Glutamatergic neuron (in vitro differentiated cells): ENCODE results near the gene MOGAT3. TPM values are rescaled to one million over a fixed set of nuclear protein-coding genes. Genes with fewer than 3 reads are reported as not detected.

Experiments
- DNase-seq: peaks from one replicate; pipeline ENCODE4 v3.0.0; 2022
- H3K27ac Mint-ChIP-seq: one replicate; pipeline ENCODE4 v1.8.0; 2020; ENCODE audit warnings: mild to moderate bottlenecking, mixed read lengths, inconsistent platforms; ENCODE audit not compliant: unreplicated experiment
- H3K27me3 Mint-ChIP-seq: one replicate; pipeline ENCODE4 v1.8.0; 2020; ENCODE audit warnings: mild to moderate bottlenecking, moderate library complexity, mixed read lengths, inconsistent platforms; ENCODE audit not compliant: unreplicated experiment
- H3K36me3 Mint-ChIP-seq: one replicate; pipeline ENCODE4 v1.8.0; 2020; ENCODE audit warnings: mild to moderate bottlenecking, mixed read lengths, inconsistent platforms; ENCODE audit not compliant: unreplicated experiment
- H3K4me1 Mint-ChIP-seq: one replicate; pipeline ENCODE4 v1.8.0; 2020; ENCODE audit warnings: mild to moderate bottlenecking, low read depth, mixed read lengths, inconsistent platforms; ENCODE audit not compliant: unreplicated experiment
- H3K4me3 Mint-ChIP-seq: one replicate; pipeline ENCODE4 v1.8.0; 2020; ENCODE audit warnings: mild to moderate bottlenecking, mixed read lengths, inconsistent platforms; ENCODE audit not compliant: unreplicated experiment
- H3K9me3 Mint-ChIP-seq: one replicate; pipeline ENCODE4 v1.8.0; 2020; ENCODE audit warnings: mild to moderate bottlenecking, moderate library complexity, mixed read lengths, inconsistent platforms; ENCODE audit not compliant: unreplicated experiment
- CTCF ChIP-seq: fragments of 200-600 bp; sonication (generic); IDR thresholded peaks from one replicate; pipeline ENCODE4 v1.5.0; 2021; ENCODE audit not compliant: partially characterized antibody, unreplicated experiment
- total RNA-seq: library from RNA; stranded (reverse); fragmentation: NEBNext Ultra II Directional; extraction: Animal tissue kit (Norgen Biotek cat#: 25700); gene quantifications from one replicate; pipeline ENCODE4 v1.2.1, GENCODE V29; 2021; ENCODE audit not compliant: unreplicated experiment

Gene MOGAT3
- total RNA-seq, 1 donor from 2014 or later, result not detected

- Mint-ChIP-seq H3K36me3 (no peaks in the 10 kb centered on the region), H3K4me3 (peak within 1 kb of the TSS; percentile 98), H3K4me1 (peaks cover 6% of the 10 kb centered on the region), H3K27ac (peak within 1 kb of the TSS; percentile 93), H3K27me3 (peaks cover 5% of the 10 kb centered on the region), H3K9me3 (peaks cover 5% of the 10 kb centered on the region)
- peak; percentile 97 for DNase-seq
- TF ChIP-seq CTCF, result peak; percentile 90
Observed at GRCh38 chr7:101244375-101245146, 43.7 kb upstream of the MOGAT3 start, which contains the start of gene FIS1. Gene FIS1 (minus strand): TSS chr7:101245081. CDS start chr7:101245004, 77 bp downstream.

GRCh38 chr7:101243646-101244374 is 43.0 kb upstream of the MOGAT3 start:
- peaks cover 6% of the 10 kb centered on the region for H3K4me1 Mint-ChIP-seq
- H3K27me3 Mint-ChIP-seq, result peaks cover 5% of the 10 kb centered on the region
- H3K27ac Mint-ChIP-seq, result peak overlapping the region; percentile 57
- no peak for DNase-seq
- no peaks in the 10 kb centered on the region for H3K36me3 Mint-ChIP-seq
- H3K4me3 Mint-ChIP-seq, result peak overlapping the region; percentile 98
- no peak for TF ChIP-seq CTCF
- H3K9me3 Mint-ChIP-seq, result peaks cover 5% of the 10 kb centered on the region

- Mint-ChIP-seq H3K27ac (no peak overlapping the region), H3K4me3 (no peak overlapping the region), H3K4me1 (peaks cover 9% of the 10 kb centered on the region), H3K36me3 (no peaks in the 10 kb centered on the region), H3K9me3 (peaks cover 7% of the 10 kb centered on the region), H3K27me3 (peaks cover 5% of the 10 kb centered on the region)
- no peak for DNase-seq
- TF ChIP-seq CTCF, result no peak
Observed at GRCh38 chr7:101241443-101242349, 40.9 kb upstream of the MOGAT3 start.

GRCh38 chr7:101241015-101241363 is 40.2 kb upstream of the MOGAT3 start:
- H3K27me3 Mint-ChIP-seq, result peaks cover 5% of the 10 kb centered on the region
- no peak overlapping the region for H3K4me3 Mint-ChIP-seq
- no peak for TF ChIP-seq CTCF
- DNase-seq, result no peak
- H3K36me3 Mint-ChIP-seq, result no peaks in the 10 kb centered on the region
- peaks cover 7% of the 10 kb centered on the region for H3K9me3 Mint-ChIP-seq
- no peak overlapping the region for H3K27ac Mint-ChIP-seq
- peaks cover 9% of the 10 kb centered on the region for H3K4me1 Mint-ChIP-seq
